HEK293 (cell line): Measurements from ENCODE around the gene ACSL5.
A peak's percentile ranks its signal among the peaks of the same experiment; 100 is the strongest.

Experiments used
- CTCF ChIA-PET: fragments of 350-600 bp; formaldehyde crosslinking; extraction: SDS; loops from one replicate; lab custom pipeline; 2021; ENCODE audit warnings: antibody characterized with exemption; lab: Yijun Ruan, JAX
- POLR2A ChIA-PET: fragments of 300-600 bp; formaldehyde crosslinking; extraction: SDS; loops from one replicate; lab custom pipeline; 2020; ENCODE audit warnings: antibody characterized with exemption, inconsistent platforms; lab: Yijun Ruan, JAX
- H3K27ac ChIP-seq: fragments of 200-500 bp; sonication (Bioruptor generic); 2 replicates; pipeline ENCODE4 v1.5.1; 2014; ENCODE audit warnings: low read depth, low read length, control low read depth, inconsistent platforms; ENCODE audit errors: extremely low read depth
- H3K36me3 ChIP-seq, 2 experiments: fragments of 200-500 bp in 1 of 2; sonication (Bioruptor generic) in 1 of 2; 1 replicate in 1 of 2; 2 replicates in 1 of 2; pipeline ENCODE4 v1.5.1; 2014 to 2017; ENCODE audit warnings: inconsistent platforms in 2 of 2, low read length in 2 of 2; ENCODE audit not compliant: control insufficient read depth in 2 of 2, insufficient read depth in 1 of 2
- H3K4me1 ChIP-seq: fragments of 200-500 bp; sonication (Bioruptor generic); 2 replicates; pipeline ENCODE4 v1.5.1; 2014; ENCODE audit warnings: mild to moderate bottlenecking, low read length, inconsistent platforms; ENCODE audit not compliant: control insufficient read depth, insufficient read depth
- H3K4me3 ChIP-seq: 2 replicates; pipeline ENCODE4 v1.5.1; 2011; ENCODE audit warnings: low read depth, mild to moderate bottlenecking, control low read depth, low read length, moderate library complexity
- H3K9me3 ChIP-seq: fragments of 200-500 bp; sonication (Bioruptor generic); 2 replicates; pipeline ENCODE4 v1.5.1; 2014; ENCODE audit warnings: low read depth, low read length, inconsistent platforms; ENCODE audit not compliant: control insufficient read depth, insufficient read depth
- AEBP2 ChIP-seq: fragments of 450-650 bp; formaldehyde crosslinking; IDR thresholded peaks from 2 replicates; pipeline ENCODE4 v1.5.1; 2016; ENCODE audit warnings: missing biosample characterization, missing genetic modification characterization, borderline replicate concordance
- BCL11A ChIP-seq: fragments of 450-650 bp; formaldehyde crosslinking; IDR thresholded peaks from 2 replicates; pipeline ENCODE4 v1.5.1; 2016; ENCODE audit warnings: low read depth, missing biosample characterization, missing genetic modification characterization
- PRDM1 ChIP-seq: fragments of 450-650 bp; formaldehyde crosslinking; IDR thresholded peaks from 2 replicates; pipeline ENCODE4; 2016; ENCODE audit warnings: missing biosample characterization, missing genetic modification characterization
- SP3 ChIP-seq: fragments of 450-650 bp; formaldehyde crosslinking; IDR thresholded peaks from 2 replicates; pipeline ENCODE4 v1.5.1; 2016; ENCODE audit warnings: missing biosample characterization, missing genetic modification characterization
- ZEB2 ChIP-seq: fragments of 450-650 bp; formaldehyde crosslinking; IDR thresholded peaks from 2 replicates; pipeline ENCODE4 v1.5.1; 2016; ENCODE audit warnings: missing biosample characterization, missing genetic modification characterization
- ZNF148 ChIP-seq: fragments of 450-650 bp; formaldehyde crosslinking; IDR thresholded peaks from 2 replicates; pipeline ENCODE4 v1.5.0; 2017; ENCODE audit warnings: missing biosample characterization, missing genetic modification characterization, borderline replicate concordance
- ZNF169 ChIP-seq: fragments of 450-650 bp; formaldehyde crosslinking; IDR thresholded peaks from 2 replicates; pipeline ENCODE4 v1.5.1; 2016; ENCODE audit warnings: missing biosample characterization, missing genetic modification characterization
- ZNF26 ChIP-seq: fragments of 450-650 bp; formaldehyde crosslinking; IDR thresholded peaks from 2 replicates; pipeline ENCODE4 v1.5.1; 2016; ENCODE audit warnings: missing biosample characterization, missing genetic modification characterization
- ZNF280C ChIP-seq: fragments of 450-650 bp; formaldehyde crosslinking; IDR thresholded peaks from 2 replicates; pipeline ENCODE4 v1.5.1; 2016; ENCODE audit warnings: missing biosample characterization, missing genetic modification characterization
- ZNF280D ChIP-seq: fragments of 450-650 bp; formaldehyde crosslinking; IDR thresholded peaks from 2 replicates; pipeline ENCODE4 v1.5.1; 2016; ENCODE audit warnings: missing biosample characterization, missing genetic modification characterization
- ZNF366 ChIP-seq: fragments of 450-650 bp; formaldehyde crosslinking; conservative IDR thresholded peaks from 2 replicates; pipeline ENCODE4 v1.5.1; 2016; ENCODE audit warnings: missing biosample characterization, missing genetic modification characterization
- ZNF398 ChIP-seq: fragments of 450-650 bp; formaldehyde crosslinking; IDR thresholded peaks from 2 replicates; pipeline ENCODE4 v1.5.1; 2017; ENCODE audit warnings: missing biosample characterization, missing genetic modification characterization
- ZNF610 ChIP-seq: fragments of 450-650 bp; formaldehyde crosslinking; IDR thresholded peaks from 2 replicates; pipeline ENCODE4 v1.5.1; 2016; ENCODE audit warnings: missing biosample characterization, missing genetic modification characterization, borderline replicate concordance
- ZNF624 ChIP-seq: fragments of 450-650 bp; formaldehyde crosslinking; IDR thresholded peaks from 2 replicates; pipeline ENCODE4 v1.5.1; 2017; ENCODE audit warnings: missing biosample characterization, missing genetic modification characterization
- ZNF654 ChIP-seq: fragments of 450-650 bp; formaldehyde crosslinking; IDR thresholded peaks from 2 replicates; pipeline ENCODE4 v1.5.1; 2016; ENCODE audit warnings: low read depth, missing biosample characterization, missing genetic modification characterization
- ZSCAN16 ChIP-seq: fragments of 450-650 bp; formaldehyde crosslinking; IDR thresholded peaks from 2 replicates; pipeline ENCODE4 v1.5.1; 2016; ENCODE audit warnings: missing biosample characterization, missing genetic modification characterization

ACSL5 gene

GRCh38 chr10:112448888-112449287, 75.0 kb downstream of the ACSL5 start (continued):
- TF ChIP-seq ZNF169 (no peak), ZNF610 (tag by site-specific recombination) (no peak), PRDM1 (tag by site-specific recombination) (no peak), ZSCAN16 (tag by site-specific recombination) (no peak), ZNF26 (tag by site-specific recombination) (no peak), ZEB2 (tag by site-specific recombination) (no peak), ZNF624 (tag by site-specific recombination) (no peak), BCL11A (no peak), ZNF148 (tag by site-specific recombination) (no peak), ZNF280D (tag by site-specific recombination) (no peak), ZNF280C (tag by site-specific recombination) (no peak), ZNF654 (tag by site-specific recombination) (no peak), SP3 (tag by site-specific recombination) (no peak)

GRCh38 chr10:112454910-112455779, 81.2 kb downstream of the ACSL5 start:
- no peak overlapping the region for H3K4me3 ChIP-seq
- TF ChIP-seq ZNF366 (tag by site-specific recombination) = peak; percentile 80
- no peak for TF ChIP-seq AEBP2 (tag by site-specific recombination)
- 0 out of 2 replicates have a peak, but pooled peaks have one; percentile 17 for TF ChIP-seq ZNF398 (tag by site-specific recombination)
- no peaks in the 10 kb centered on the region for H3K9me3 ChIP-seq
- H3K36me3 ChIP-seq = no peaks in the 10 kb centered on the region
- H3K4me1 ChIP-seq = no peaks in the 10 kb centered on the region
- ChIA-PET POLR2A (no interaction called here), CTCF (interaction anchor here (0.6 kb wide), 1 partner anchor 123 kb away, joined by 3 read pairs; no protein-coding TSS in a partner anchor)
- no peak overlapping the region for H3K27ac ChIP-seq
